Measurements from ENCODE around the gene KANK2. TPM values are rescaled to one million over a fixed set of nuclear protein-coding genes. Genes with fewer than 3 reads are reported as not detected.
A peak's percentile ranks its signal among the peaks of the same experiment; 100 is the strongest.

Gene KANK2
- total RNA-seq, 6 experiments from 2014 or later = 36.3 to 65.4 (median 50.4) TPM

DNA sequence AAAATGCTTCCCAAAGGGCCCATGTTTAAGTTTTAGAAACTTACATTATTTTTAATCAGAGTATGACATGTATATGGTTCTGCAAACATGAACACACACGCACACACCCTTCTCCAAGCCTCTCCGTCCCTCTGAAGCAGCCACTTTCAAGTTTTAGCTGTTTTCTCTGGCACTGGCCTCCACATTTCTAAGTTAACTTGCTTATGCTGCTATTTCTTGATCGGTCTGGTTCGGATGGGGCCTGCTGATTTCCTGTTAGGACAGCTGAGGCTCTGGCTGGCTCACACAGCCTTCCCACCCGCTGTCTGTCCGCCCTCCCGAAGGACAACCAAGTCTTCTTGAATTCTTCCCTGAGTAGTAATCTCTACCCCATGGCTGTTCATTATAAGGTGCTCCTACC is 46.2 kb downstream of the KANK2 start:
- ATAC-seq = no peak
- Histone ChIP-seq H3K9me3 (no peaks in the 10 kb centered on the region), H3K4me3 (no peak overlapping the region), H3K27ac (peak overlapping the region in 2 of 3 donors; percentile 69 to 78), H3K4me1 (peaks cover 0 to 30% (median 10%) of the 10 kb centered on the region in 4 donors), H3K27me3 (no peaks in the 10 kb centered on the region), H3K36me3 (no peaks in the 10 kb centered on the region)
- intact Hi-C loops (cut with DNase I) = no loop called here
- TF ChIP-seq, protein P1, sequence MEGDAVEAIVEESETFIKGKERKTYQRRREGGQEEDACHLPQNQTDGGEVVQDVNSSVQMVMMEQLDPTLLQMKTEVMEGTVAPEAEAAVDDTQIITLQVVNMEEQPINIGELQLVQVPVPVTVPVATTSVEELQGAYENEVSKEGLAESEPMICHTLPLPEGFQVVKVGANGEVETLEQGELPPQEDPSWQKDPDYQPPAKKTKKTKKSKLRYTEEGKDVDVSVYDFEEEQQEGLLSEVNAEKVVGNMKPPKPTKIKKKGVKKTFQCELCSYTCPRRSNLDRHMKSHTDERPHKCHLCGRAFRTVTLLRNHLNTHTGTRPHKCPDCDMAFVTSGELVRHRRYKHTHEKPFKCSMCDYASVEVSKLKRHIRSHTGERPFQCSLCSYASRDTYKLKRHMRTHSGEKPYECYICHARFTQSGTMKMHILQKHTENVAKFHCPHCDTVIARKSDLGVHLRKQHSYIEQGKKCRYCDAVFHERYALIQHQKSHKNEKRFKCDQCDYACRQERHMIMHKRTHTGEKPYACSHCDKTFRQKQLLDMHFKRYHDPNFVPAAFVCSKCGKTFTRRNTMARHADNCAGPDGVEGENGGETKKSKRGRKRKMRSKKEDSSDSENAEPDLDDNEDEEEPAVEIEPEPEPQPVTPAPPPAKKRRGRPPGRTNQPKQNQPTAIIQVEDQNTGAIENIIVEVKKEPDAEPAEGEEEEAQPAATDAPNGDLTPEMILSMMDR (IDR thresholded peaks at IDR 0.05) = no peak
- TF ChIP-seq POLR2A (IDR thresholded peaks at IDR 0.05) = no peak
- DNase-seq = no peak
- WGBS (ENCODE audit: insufficient coverage, low coverage, low lambda C conversion rate, missing lambda C conversion rate) = 66% methylated on average over 5 of the region's 7 CpGs

DNA sequence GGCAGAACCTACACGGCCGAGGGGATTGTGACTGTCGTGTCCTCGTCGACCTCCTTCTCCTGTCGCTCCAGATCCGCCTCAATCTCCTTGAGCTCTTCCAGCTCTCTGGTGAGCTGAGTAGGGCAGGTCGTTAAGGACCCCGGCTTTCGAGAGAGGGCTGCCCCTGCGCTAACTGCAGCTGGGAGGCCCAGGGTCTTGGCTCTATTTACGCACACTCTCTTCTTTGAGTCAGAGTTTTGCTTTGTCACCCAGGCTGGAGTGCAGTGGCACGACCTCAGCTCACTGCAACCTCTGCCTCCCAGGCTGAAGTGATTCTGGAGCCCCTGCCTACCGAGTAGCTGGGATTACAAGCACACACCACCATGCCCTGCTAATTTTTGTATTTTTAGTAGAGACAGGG is 49.3 kb downstream of the KANK2 start:
- H3K27ac ChIP-seq = no peak overlapping the region
- no peaks in the 10 kb centered on the region for H3K9me3 ChIP-seq
- intact Hi-C loops (cut with DNase I) = no loop called here
- no peaks in the 10 kb centered on the region for H3K36me3 ChIP-seq
- TF ChIP-seq, protein P1 (IDR thresholded peaks at IDR 0.05) = no peak
- TF ChIP-seq POLR2A (IDR thresholded peaks at IDR 0.05) = no peak
- 84% methylated on average over 9 of the region's 14 CpGs for WGBS (ENCODE audit: insufficient coverage, low coverage, low lambda C conversion rate, missing lambda C conversion rate)
- ATAC-seq (no peak), DNase-seq (no peak)
- no peak overlapping the region for H3K4me3 ChIP-seq
- no peaks in the 10 kb centered on the region for H3K27me3 ChIP-seq
- H3K4me1 ChIP-seq = peaks cover 0 to 21% (median 10%) of the 10 kb centered on the region in 4 donors

DNA sequence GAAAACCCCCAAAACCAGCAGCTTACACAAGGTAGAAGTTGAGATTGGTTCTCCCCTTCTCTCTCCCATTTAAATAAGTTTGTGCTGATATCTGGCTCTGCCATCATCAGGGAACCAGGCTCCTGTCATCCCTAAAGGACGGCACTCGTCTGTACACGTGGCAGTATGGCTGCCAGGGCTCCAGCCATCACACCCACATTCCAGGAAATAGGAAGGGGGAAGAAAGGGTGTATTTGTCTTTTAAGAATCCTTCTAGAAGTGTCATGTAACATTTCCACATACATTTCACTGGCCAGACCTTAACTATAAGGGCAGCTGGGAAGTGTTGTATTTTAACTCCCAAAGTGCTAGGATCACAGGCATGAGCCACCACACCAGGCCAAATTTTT is 51.8 kb downstream of the KANK2 start:
- intact Hi-C loops (cut with DNase I) = no loop called here
- no peaks in the 10 kb centered on the region for H3K9me3 ChIP-seq
- TF ChIP-seq POLR2A (IDR thresholded peaks at IDR 0.05) = no peak
- TF ChIP-seq, protein P1 (IDR thresholded peaks at IDR 0.05) = no peak
- peaks cover 0 to 26% (median 11%) of the 10 kb centered on the region in 4 donors for H3K4me1 ChIP-seq
- H3K27ac ChIP-seq = no peak overlapping the region
- ATAC-seq (no peak), DNase-seq (no peak)
- H3K4me3 ChIP-seq = no peak overlapping the region
- no peaks in the 10 kb centered on the region for H3K36me3 ChIP-seq
- 80% methylated on average over 1 of the region's 3 CpGs for WGBS (ENCODE audit: insufficient coverage, low coverage, low lambda C conversion rate, missing lambda C conversion rate)
- no peaks in the 10 kb centered on the region for H3K27me3 ChIP-seq

DNA sequence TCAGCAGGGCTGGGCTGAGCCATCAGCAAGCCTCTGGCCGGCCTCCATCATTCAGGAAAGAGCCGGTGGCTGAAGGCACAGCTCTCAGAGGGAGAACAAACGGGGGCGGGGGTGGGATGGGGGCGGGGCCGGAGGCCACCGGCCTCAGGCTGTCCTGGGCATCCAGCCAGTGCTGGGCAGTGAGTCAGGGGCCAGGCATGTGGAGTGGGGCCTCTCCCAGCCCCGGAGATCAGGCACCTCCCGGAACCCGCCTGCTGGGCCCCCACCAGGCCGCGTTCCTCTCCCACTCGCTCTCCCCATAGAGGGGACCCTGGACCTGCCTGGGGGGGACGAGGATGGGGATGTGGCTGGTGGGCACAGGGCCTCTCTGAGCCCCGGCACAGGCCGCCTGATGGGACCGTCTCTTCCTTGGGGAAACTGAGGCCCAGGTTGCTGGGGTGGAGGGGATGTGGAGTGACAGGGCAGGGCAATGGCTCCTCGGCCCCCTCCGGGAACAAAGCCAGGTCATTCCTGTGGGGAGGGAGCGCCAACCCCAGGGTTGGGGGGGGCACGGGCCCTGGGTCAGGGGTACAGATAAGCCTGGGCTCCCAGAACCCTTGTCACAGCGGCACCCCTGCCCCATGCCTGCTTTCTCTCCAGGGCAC is 54.7 kb downstream of the KANK2 start:
- H3K27ac ChIP-seq = peak overlapping the region; percentile 76 to 95 (median 87)
- no peaks in the 10 kb centered on the region for H3K27me3 ChIP-seq
- H3K4me3 ChIP-seq = peak overlapping the region in 2 of 3 donors; percentile 12
- 0% methylated on average over 1 of the region's 22 CpGs for WGBS (ENCODE audit: insufficient coverage, low coverage, low lambda C conversion rate, missing lambda C conversion rate)
- H3K9me3 ChIP-seq = no peaks in the 10 kb centered on the region
- DNase-seq (peak; percentile 82 to 92 (median 84)), ATAC-seq (peak; percentile 50 to 71 (median 70))
- no peak for TF ChIP-seq POLR2A (IDR thresholded peaks at IDR 0.05)
- TF ChIP-seq, protein P1 (IDR thresholded peaks at IDR 0.05) = no peak
- H3K4me1 ChIP-seq = peaks cover 0 to 43% (median 22%) of the 10 kb centered on the region in 4 donors
- intact Hi-C loops (cut with DNase I) = no loop called here
- no peaks in the 10 kb centered on the region for H3K36me3 ChIP-seq

All from right lobe of liver (tissue), 6 donors.